NCI-H460 (cell line): ENCODE data around the gene NOTCH4. TPM values are rescaled to one million over a fixed set of nuclear protein-coding genes. Genes with fewer than 3 reads are reported as not detected.
"Not testable (repeated sequence)": the region's sequence is repeated elsewhere in the genome, so short reads cannot be mapped to it uniquely, and the experiment has no call there.

Source experiments
- DNase-seq: peaks from one replicate; pipeline ENCODE4 v3.0.0-alpha.2; 2016; ENCODE audit warnings: low read depth; ENCODE audit errors: extremely low read depth
- polyA plus RNA-seq: library from polyadenylated mRNA; depleted of rRNA; stranded (reverse); fragments of >200 nt; gene quantifications from 2 replicates; pipeline ENCODE4 v1.2.3, GENCODE V29; 2014; cell fraction: nucleus; rRNA removed
- total RNA-seq: library from RNA; depleted of rRNA; stranded (reverse); fragments of >200 nt; shearing (Covaris generic); gene quantifications from 2 replicates; pipeline ENCODE4 v1.2.3, GENCODE V29; 2014; rRNA removed

Gene NOTCH4
- total RNA-seq, result 1.5 and 1.7 TPM in 2 replicates
- polyA plus RNA-seq, result 0.18 and 2.7 TPM in 2 replicates

DNA sequence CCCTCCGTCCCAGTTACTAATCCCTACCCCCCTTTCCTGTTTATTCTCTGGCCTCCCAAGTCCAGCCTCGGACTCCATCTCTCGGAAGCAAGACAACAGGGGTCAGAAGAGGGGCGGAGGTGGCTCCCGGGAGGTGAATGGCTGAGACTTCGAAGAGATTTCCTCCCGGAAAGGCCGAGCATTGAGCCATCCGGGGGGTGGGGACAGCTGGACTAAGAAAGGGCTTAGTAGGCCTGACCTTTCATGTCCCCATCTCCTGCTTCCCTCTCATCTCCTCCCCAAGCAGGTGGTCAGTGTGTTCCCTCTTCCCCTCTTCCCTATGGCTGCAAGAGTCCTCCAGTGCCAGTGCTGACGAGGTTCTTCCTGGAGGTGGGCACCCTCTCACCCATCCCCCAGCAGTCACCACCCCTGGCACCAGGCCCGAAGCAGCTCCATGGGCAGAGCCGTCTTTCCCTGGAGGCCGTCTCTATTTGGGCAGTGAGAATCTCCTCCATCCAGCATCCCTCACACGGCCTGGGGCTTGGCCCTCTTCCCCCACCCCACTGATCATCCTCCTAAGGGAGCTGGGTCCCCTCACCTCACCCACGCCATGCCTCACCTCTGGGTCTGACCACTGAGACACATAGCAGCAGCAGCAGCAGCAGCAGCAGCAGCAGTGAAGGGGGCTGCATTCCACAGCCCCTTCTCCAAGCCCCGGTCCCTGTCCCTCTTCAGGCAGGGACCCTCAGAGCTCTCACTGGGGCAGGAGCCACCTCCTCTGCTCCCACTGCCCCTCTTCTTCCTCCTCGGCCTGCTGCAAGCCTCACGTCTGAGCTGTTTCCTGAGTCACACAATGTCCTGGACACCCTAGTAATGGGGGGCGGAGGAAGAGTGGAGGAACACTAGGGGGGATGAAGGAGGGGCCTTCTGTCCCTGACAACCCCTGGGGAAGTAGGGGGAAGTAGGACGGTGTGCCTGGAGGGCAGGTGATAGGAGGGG lies at the start of gene NOTCH4:
Gene NOTCH4, minus strand, starts transcription at position 810 of the 978 bp plus-strand sequence. Its CDS starts 139 bp downstream, at position 671.
- DNase-seq, result no peak

DNA sequence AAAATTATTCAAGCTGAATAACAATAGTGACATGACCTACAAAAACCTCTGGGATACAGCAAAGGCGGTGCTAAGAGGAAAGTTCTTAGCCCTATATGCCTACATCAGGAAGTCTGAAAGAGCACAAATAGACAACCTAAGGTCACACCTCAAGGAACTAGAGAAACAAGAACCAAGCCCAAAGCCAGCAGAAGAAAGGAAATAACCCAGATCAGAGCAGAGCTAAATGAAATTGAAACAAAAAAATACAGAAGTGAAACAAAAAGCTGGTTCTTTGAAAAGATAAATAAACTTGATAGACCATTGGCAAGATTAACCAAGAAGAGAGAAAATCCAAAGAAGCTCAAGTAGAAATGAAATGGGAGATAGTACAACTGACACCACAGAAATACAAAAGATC lies 47.6 kb upstream of the NOTCH4 start:
- DNase-seq, result no peak

DNA sequence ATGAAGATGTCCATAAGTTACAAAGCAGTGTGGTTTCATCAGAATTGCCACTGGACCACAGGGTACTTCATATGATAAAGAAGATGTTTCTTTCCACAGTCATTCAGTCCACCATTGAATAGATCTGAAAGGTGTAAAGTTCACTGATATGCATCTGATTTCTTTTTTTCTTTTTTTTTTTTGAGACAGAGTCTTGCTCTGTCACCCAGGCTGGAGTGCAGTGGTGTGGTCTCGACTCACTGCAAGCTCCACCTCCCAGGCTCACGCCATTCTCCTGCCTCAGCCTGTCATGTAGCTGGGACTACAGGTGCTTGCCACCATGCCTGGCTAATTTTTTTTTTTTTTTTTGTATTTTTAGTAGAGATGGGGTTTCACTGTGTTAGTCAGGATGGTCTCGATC lies 44.6 kb upstream of the NOTCH4 start:
- not testable (repeated sequence) for DNase-seq

DNA sequence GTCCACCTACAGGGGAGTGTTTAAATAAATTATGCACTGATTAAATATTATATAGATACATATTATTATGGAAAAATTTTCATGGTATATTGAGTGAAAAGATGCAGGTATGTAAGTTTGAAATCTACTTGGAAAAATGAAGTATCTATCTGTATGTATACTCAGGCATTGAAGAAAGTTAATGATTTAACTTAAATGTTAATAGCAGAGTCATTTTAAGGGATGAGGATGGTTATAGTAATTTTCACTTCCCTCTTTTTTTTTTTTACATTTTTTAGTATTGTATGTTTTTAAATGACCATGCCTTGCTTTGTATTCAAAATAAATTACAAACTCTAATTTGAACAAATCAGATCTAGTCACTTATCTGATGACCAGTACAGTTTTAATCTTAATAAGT lies 43.2 kb upstream of the NOTCH4 start:
- DNase-seq, result no peak

DNA sequence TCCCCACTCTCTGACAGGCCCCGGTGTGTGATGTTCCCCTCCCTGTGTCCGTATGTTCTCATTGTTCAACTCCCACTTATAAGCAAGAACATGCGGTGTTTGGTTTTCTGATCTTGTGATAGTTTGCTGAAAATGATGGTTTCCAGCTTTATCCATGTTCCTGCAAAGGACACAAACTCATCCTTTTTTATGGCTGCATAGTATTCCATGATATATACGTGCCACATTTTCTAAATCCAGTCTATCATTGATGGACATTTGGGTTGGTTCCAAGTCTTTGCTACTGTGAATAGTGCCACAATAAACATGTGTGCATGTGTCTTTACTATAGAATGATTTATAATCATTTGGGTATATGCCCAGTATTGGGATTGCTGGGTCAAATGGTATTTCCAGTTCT lies 33.4 kb upstream of the NOTCH4 start:
- DNase-seq, result not testable (repeated sequence)

DNA sequence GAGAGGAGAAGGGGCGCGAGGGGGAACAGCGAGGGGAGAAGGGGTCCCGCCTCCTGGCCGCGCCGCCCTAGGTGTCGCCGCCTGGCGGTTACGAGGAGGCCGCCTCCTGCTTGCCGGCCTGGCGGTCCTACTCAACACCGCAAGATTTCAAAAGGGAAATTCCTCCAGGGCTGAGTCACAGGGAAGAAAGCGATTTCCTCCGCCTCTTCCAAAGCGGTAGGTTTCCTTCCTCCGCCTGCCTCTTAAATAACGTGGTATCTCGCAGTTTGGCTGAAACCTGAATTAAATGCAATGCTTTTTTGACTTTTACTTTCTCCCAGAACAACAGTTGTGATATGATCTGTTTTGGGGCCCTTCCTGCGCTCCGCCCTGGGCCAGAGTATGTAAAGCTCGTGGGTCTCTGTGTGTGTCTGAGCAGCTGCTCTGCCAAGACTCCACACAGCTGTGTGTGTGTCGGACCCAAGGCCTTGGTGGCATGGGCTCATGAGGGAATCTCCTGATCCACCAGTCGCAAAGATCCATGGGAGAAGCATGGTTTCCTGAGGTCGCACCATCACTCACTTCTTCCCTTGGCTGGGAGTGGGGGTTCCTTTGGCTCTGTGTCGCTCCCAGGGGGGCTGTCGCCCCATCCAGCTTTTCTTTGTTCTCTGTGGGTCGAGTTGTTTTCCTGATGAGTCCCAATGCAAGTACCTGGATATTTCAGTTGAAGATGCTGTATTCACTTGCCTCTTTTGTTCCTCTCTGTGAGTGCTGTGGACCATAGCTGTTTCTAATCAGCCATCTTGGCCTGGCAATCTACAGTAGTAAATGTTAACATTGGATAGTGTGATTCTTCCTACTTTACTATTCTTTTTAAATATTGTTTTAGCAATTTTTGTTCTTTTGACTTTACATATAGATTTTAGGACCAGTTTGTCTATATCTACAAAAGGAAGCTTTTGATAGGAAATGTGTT lies 31.6 kb upstream of the NOTCH4 start:
- peak; percentile 77 for DNase-seq

DNA sequence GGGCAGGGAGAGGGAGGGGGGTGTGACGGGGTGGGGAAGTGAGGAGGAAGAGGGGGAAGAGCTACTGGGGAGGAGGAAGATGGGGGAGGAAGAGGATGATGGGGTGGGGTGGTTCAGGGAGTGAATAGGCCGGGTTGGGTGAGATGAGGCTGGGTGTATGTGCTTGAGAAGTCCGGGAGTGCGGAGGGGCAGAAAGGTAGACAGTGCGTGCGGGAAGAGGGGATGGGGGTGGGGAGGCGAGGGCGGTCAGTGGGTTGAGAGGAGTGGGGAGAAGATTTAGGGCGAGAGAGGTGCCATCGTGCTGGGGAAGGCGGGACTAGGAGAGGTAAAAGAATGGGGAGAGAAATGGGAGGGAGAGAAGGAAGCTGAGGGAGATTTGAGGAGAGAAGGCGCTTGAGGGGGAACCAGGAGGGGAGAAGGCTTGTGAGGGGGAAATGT lies 30.9 kb upstream of the NOTCH4 start:
- DNase-seq, result no peak

DNA sequence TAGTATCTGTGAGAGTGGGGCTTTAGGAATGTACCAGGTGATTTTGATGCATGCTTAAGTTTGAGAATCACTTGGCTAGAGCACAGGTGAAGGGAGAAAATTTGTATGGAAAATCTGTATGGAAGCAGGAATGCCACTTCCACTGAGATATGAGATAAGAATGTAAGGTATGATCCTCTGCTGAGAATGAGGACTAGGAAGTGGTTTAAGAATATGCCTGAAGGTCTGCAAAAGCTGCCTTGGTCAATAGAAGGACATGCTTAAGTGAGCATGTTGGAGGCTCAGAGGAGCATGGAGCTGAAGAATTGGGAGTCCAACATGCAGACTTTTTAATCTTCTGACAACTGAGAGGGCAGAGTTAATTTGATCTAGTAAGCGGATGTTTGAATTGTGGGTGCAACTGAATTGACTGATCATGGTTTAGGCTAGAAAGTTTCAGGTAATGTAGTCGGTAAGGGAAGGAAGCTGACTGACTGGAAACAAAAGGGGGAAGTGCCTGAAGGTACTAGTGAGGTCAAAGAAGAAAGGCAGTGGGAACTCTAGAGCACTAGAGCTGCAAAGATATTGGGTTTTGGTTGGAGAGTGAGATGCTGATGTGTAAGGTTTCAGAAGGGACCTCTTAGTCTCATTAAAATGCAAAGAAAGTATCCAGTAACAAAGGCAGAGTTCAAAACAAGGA lies 28.6 kb upstream of the NOTCH4 start:
- DNase-seq, result no peak

DNA sequence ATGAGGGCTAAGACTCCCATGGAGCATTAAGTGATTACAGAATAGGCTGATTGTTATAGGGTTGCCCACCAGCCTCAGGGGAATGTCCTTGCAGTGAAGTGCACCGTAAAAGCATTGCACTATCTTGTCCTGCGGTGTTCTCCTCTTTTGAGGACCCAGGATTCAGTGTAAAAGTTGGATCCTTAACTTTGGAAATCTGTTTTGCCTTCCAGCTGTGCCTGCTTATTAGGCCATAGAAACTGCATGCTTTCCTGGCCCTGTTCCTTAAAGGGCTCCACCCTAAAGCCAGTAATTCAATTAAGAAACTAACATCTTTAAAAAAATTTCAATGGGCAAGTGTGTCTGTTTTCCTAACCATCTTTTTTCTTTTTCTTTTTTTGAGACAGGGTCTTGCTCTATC lies 25.4 kb upstream of the NOTCH4 start:
- DNase-seq, result no peak

DNA sequence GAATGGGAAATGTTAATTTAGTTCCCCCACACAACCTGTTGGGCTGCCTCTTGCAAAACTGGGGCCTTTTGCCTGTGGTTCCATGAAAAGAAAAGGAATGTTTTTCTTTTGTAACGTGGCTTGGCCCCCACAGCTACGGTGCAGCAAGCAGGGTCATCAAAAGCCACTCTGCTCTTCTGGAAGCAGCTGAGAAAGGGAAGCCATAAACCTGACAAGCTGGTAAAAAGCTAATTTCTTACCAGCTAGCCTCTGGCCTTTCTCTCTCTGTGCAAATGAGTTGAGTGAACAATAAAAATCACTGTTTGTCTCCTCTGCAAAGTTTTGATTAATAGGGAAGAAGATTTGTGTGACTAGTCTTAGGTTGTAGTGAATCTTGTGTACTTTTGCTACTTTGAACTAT lies 23.5 kb upstream of the NOTCH4 start:
- no peak for DNase-seq

DNA sequence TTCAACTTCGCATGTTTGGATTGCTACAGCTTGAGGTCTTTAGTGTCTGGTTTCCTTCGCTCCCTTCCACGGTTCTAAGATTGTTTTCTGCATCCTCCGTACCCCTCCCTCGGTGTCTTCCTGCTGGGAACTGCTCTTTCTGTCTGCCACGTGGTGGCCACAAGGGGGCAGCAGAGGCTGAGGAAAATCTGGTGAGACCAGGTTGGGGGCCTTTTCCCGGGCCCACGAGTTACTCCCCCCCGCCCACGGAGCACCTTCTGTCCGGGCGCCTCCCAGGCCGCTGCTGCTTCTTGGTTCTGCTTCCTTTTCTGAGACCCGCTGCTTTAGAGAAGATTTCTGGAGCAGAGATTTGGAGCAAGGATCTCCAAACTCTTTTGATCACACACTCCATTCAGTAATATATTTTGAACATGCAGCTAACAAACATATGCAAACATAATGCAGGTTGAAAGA lies 21.1 kb upstream of the NOTCH4 start:
- DNase-seq, result peak; percentile 61

DNA sequence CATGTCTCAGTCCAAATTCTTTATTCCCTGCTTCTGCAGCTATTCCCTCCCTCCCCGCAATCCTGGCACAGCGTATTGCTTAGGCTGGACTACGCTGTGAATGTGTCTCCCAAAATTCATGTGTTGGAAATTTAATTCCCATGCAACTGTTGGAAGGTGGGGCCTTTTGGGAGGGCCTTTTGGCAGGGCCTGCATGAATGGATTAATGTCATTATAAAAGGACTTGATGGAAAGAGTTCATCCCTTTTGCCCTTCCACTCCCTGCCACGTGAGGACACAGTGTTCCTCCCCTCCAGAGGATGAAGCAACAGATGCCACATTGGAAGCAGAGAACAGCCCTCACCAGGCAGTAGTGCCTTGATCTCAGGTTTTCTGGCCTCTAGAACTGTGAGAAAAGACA lies 20.4 kb upstream of the NOTCH4 start:
- DNase-seq, result no peak

DNA sequence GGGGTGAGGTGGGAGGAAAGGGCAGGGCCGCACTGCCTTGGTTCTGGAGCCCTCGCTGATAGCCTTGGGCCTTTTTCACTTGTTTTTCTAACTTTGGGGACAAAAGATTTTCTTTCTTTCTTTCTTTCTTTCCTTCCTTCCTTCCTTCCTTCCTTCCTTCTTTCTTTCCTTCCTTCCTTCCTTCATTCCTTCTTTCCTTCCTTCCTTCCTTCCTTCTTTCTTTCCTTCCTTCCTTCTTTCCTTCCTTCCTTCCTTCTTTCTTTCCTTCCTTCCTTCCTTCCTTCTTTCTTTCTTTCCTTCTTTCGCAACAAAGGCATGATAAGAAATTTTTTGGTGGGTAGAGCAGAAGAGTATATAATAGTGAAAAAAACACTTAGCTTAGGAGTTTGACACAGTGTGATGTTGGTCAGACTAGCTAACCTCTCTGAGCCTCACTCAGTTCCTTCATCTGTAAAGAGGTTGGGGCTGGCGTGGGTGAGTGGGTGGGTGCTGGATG lies 18.5 kb upstream of the NOTCH4 start:
- DNase-seq, result not testable (repeated sequence)

DNA sequence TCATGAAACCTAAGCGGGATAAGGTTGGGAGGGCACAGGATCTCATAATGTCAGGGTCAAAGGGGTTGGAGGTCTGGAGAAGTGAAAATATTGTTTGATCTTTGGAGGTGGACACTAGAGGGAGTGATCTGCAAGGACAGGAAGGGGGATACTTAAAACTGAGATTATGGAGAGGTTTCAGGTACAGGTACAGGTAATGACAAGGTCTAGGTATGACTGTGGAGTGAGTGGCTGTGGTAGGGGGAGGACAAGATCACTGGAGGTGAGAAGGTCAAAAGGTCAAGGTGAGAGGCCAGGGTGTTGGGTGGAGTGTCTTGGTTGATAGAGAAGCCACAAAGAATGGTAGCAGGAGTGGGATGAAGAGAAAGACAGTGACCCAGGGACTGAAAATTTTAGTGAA lies 16.8 kb upstream of the NOTCH4 start:
- no peak for DNase-seq

DNA sequence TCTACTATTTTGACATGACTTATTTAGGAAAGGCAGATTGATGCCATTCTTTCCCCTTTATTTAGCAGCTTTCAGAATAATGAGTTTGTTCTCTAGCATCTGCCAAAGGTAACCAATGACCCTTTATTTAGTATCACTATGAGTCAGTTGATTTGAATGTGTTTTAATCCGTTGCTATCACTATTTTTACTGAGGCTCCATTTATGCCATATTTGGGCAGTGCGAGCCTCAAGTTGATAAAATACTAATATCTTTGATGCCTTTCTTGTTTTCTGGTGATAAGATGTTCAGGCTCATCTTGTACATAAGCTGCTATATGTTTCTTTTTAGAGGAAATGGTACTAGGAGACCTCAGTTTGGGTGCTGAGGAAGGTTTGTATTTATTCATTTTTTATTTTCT lies 15.6 kb upstream of the NOTCH4 start:
- DNase-seq, result no peak

DNA sequence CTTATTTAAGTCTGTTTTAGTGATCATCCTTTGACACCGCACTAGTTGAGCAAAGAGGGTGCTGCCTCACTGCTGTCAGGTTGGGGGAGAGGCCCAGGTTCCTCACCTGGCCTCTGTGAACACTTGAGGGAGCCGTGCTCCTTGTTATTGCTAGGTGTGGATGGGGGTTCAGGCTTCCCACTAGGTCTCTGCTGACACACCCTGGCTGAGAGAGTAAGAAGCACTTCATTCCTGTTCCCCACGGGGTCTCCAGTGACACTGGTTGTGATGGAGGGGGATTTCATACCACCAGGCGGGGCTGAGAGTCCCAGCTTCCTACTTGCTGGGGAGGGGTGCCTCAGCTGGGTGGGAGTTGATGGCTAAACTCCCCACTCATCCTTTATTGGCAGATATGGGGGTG lies 11.1 kb upstream of the NOTCH4 start:
- no peak for DNase-seq

DNA sequence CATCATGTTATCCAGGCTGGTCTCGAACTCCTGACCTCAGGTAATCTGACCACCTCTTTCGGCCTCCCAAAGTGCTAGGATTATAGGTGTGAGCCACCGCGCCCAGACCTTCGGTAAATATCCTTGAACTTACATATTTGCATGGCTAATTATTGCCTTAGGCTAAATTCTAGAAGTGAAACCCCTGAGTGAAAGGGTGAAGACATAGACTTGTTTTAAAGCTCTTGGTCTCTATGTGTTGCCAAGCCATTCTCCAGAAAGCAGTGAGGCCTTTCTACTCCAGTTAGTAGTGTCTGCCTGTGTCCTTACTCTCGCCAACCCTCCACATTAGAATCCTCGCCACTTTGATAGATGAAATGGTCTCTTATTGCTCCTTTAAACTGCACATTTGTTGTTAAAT lies 2.6 kb upstream of the NOTCH4 start:
- no peak for DNase-seq

DNA sequence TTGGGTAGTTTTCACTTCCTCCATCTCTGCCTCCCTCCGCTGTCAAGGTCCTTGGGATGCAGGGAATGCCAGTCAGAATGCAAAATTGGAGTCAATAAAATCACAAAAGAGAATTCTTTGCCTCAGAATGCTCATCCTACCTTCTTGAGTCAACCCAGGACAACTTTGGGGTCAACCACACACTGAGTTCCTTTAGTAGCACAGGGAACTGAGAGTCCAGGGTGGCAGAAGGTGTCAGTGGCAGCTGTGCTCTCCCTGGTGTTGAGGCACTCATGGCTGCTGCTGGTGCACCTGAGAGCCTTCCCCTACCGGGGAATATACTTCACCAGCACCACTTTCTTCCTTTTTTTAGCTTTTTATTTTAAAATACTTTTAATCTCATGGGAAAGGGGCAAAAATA lies 829 bp upstream of the NOTCH4 start:
- DNase-seq, result no peak

DNA sequence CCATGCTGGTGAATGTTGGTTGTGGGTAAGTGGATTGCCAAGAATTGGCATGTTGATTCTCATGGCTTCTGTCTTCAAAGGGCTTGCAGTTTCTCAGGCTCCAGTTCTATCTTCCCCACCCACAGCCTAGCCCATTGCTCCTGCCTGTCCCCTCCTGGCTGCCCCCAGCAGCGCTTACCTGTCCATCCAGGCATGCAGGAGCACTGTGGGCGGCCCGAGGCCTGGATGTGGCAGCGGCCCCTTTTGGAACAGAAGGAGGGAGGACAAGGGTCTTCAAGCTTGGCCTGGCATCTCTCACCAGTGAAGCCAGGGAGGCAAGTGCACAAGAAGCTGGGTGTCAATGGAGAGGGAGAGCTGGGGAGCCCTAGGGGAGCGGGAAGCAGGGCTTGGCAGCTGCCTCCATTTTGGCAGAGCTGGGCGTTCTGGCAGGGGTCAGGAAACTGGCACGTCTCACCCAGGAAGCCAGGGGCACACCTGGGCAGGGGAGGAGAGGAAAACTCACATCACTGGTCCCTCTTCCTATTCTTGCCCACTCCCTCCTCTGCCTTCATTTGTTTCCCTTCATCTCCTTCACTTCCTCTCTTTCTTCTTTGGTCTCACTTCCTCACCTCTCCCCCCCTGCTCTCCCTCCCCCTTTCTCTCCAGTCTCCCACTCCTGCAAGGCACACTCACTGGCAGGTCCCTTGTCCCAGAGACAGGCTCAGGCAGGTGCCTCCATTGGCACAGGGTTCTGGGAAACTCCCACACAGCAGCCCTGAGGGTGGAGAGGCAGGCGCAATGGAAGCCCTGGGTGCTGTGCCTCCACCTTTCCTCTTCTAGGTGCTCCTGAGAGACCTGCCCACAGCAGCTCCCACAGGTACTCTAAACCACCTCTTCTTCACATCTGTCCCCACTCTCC lies 1.3 kb downstream of the NOTCH4 start:
- DNase-seq, result no peak
